ENCODE results near the gene TRAM2. TPM values are rescaled to one million over a fixed set of nuclear protein-coding genes. Genes with fewer than 3 reads are reported as not detected.
A peak's percentile ranks its signal among the peaks of the same experiment; 100 is the strongest.

The TRAM2 gene
- total RNA-seq, 1 experiment from 2014 or later = 21.3 TPM

DNA sequence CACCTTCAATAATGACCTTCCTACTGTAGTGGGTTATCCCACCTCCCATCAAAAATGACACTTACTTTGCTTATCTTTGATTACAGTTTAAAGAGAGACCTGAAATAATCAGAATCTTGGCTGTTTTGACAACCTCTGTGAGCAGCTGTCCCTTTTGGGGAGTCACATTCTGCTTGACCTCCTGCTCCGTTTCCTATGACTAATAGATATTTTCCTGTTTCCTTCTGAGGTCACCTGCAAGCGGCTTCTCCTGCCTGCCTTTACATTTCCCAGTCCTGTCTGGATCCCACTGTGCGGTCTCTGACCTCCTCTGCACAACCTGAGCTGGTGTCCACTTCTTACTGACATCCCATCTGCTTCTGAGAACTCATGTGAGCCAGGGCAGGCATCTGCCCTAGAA, 54.2 kb downstream of the TRAM2 start:
- peaks cover 32 to 40% of the 10 kb centered on the region in 2 experiments for H3K4me1 ChIP-seq (ENCODE audit: control insufficient read depth in 1 of 2, insufficient read depth in 2 of 2, low read length in 2 of 2)
- POLR2A ChIA-PET = no interaction called here

DNA sequence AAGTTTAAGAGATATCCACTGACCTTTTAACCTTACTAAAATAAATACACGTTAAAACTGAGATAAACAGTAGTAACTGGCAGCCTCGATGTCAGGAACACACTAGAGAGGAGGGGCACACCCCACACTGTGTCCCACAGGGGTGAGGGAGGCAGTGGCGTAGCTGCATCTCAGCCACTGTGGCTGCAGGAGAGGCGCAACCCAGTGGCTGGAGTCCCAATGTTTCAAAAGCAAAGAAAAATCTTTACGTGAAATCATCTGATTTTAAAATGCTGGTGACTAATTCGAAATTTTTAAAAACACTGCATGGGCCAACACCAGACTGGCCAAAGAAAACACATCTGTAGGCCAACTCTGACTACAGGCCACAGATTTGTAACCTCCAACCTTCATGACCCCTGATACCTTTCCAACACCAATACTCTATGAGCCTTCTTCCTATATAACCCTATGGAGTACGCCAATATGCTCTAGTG, 54.7 kb downstream of the TRAM2 start:
- intact Hi-C loops (cut with micrococcal nuclease) = no loop called here
- Histone ChIP-seq H3K27ac (ENCODE audit: low read depth, low read length) (no peak overlapping the region), H3K4me1 (ENCODE audit: control insufficient read depth in 1 of 2, insufficient read depth in 2 of 2, low read length in 2 of 2) (peaks cover 35 to 45% of the 10 kb centered on the region in 2 experiments), H3K4me3 (replicated peaks in 1 of 2; ENCODE audit: low read depth in 1 of 2, low read length in 2 of 2) (no peak overlapping the region), H3K27me3 (ENCODE audit: insufficient read depth, low read length) (no peaks in the 10 kb centered on the region), H3K9me3 (ENCODE audit: control insufficient read depth in 1 of 2, insufficient read depth in 1 of 2, low read depth in 1 of 2, low read length in 2 of 2) (no peaks in the 10 kb centered on the region), H3K9me2 (ENCODE audit: insufficient read depth) (0 out of 2 replicates have a peak, but pooled peaks cover 2% of the 10 kb centered on the region), H4K20me1 (ENCODE audit: insufficient read depth) (no peaks in the 10 kb centered on the region), H3K79me2 (ENCODE audit: insufficient read depth, low read length) (peaks cover 5% of the 10 kb centered on the region; the same call in 1 of the 2 replicates), H3K9ac (ENCODE audit: low read length) (no peak overlapping the region), H2AFZ (ENCODE audit: low read depth, low read length, poor library complexity, severe bottlenecking) (no peak overlapping the region), H3K4me2 (ENCODE audit: low read length) (peak overlapping the region; percentile 52), H3K36me3 (ENCODE audit: control insufficient read depth in 1 of 2, insufficient read depth in 2 of 2, low read length in 2 of 2) (no peaks in the 10 kb centered on the region)
- BruUV-seq (replicated peaks) = no TSS peak
- CTCF ChIA-PET = no interaction called here
- DNase-seq (ENCODE audit: low read depth, low spot score) (no peak), ATAC-seq (no peak)
- POLR2A ChIA-PET = no interaction called here
- TF ChIP-seq YY1 (IDR thresholded peaks at IDR 0.05; ENCODE audit: extremely low read depth, insufficient replicate concordance, low read depth, low read length) = no peak
- no peak for TF ChIP-seq CBX3 (IDR thresholded peaks at IDR 0.05; ENCODE audit: low read depth)
- no peak for TF ChIP-seq EGR1 (IDR thresholded peaks at IDR 0.05; ENCODE audit: low read depth)
- TF ChIP-seq JUND (IDR thresholded peaks at IDR 0.05) = no peak
- RAD21 ChIA-PET (ENCODE audit: low non-redundant PET in 1 of 2, low total read pairs in 2 of 2, uncharacterized antibody in 2 of 2, unreplicated experiment in 2 of 2) = no interaction called here

More for the DNA sequence above, 54.2 kb downstream of the TRAM2 start:
- DNase-seq (ENCODE audit: low read depth, low spot score) = no peak
- BruUV-seq (replicated peaks) = no TSS peak
- no peaks in the 10 kb centered on the region for H4K20me1 ChIP-seq (ENCODE audit: insufficient read depth)
- H3K9me2 ChIP-seq (ENCODE audit: insufficient read depth) = 0 out of 2 replicates have a peak, but pooled peaks cover 2% of the 10 kb centered on the region
- no peaks in the 10 kb centered on the region for H3K27me3 ChIP-seq (ENCODE audit: insufficient read depth, low read length)
- H2AFZ ChIP-seq (ENCODE audit: low read depth, low read length, poor library complexity, severe bottlenecking) = no peak overlapping the region
- intact Hi-C loops (cut with micrococcal nuclease) = no loop called here
- peak; percentile 28; the same call in 1 of the 2 replicates for ATAC-seq
- ChIA-PET CTCF (no interaction called here), RAD21 (ENCODE audit: low non-redundant PET in 1 of 2, low total read pairs in 2 of 2, uncharacterized antibody in 2 of 2, unreplicated experiment in 2 of 2) (no interaction called here)
- H3K27ac ChIP-seq (ENCODE audit: low read depth, low read length) = no peak overlapping the region
- no peaks in the 10 kb centered on the region for H3K9me3 ChIP-seq (ENCODE audit: control insufficient read depth in 1 of 2, insufficient read depth in 1 of 2, low read depth in 1 of 2, low read length in 2 of 2)
- H3K9ac ChIP-seq (ENCODE audit: low read length) = 0 out of 2 replicates have a peak overlapping the region, but pooled peaks have one; percentile 14
- H3K79me2 ChIP-seq (ENCODE audit: insufficient read depth, low read length) = peaks cover 5% of the 10 kb centered on the region; the same call in 1 of the 2 replicates
- no peak overlapping the region; a peak in 1 of 4 replicates for H3K4me3 ChIP-seq (replicated peaks in 1 of 2; ENCODE audit: low read depth in 1 of 2, low read length in 2 of 2)
- no peaks in the 10 kb centered on the region for H3K36me3 ChIP-seq (ENCODE audit: control insufficient read depth in 1 of 2, insufficient read depth in 2 of 2, low read length in 2 of 2)
- peak overlapping the region; percentile 52 for H3K4me2 ChIP-seq (ENCODE audit: low read length)
- no peak for TF ChIP-seq EZH2phosphoT487 (IDR thresholded peaks at IDR 0.05; ENCODE audit: borderline replicate concordance)
- TF ChIP-seq SIN3A (IDR thresholded peaks at IDR 0.05; ENCODE audit: low read depth) = no peak
- no peak for TF ChIP-seq TCF7L2 (IDR thresholded peaks at IDR 0.05; ENCODE audit: borderline replicate concordance, extremely low read depth, insufficient read depth, insufficient read length)
- TF ChIP-seq YY1 (IDR thresholded peaks at IDR 0.05; ENCODE audit: extremely low read depth, insufficient replicate concordance, low read depth, low read length) = no peak
- no peak for TF ChIP-seq CBX3 (IDR thresholded peaks at IDR 0.05; ENCODE audit: low read depth)
